ENCODE results near the gene ABI2.
A peak's percentile ranks its signal among the peaks of the same experiment; 100 is the strongest.

Gene ABI2

DNA sequence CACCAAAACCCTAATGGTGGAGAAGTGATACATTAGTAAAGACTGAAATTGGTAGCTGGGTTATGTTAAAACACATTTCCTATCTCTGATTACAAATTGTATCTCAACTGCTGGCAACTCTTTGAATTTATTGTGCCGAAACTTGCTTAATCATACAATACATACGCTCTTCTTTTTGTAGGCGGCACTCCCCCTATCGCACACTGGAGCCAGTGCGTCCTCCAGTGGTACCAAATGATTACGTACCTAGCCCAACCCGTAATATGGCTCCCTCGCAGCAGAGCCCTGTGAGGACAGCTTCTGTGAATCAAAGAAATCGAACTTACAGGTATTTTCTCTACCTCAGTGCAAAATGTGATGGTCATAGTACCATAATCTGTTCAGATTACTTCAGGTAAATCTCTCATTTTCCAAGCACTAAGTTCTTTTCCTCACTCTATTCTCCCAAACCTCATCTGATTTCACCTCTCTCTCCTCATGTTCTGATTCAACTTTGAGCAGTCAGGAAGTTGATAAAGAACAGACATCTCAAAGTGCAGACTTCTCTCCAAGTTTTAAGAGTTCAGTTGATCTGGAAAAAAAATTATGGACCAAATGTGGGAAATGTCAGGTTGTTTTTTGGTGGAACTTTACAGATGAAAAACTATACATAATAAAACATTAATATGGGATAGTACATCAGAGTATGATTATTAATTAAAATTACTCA is 66.5 kb downstream of the ABI2 start:
- H3K79me2 ChIP-seq (ENCODE audit: insufficient read depth, low read length), result no peaks in the 10 kb centered on the region
- H4K20me1 ChIP-seq (ENCODE audit: insufficient read depth, low read length), result no peaks in the 10 kb centered on the region
- TF ChIP-seq, protein P1, sequence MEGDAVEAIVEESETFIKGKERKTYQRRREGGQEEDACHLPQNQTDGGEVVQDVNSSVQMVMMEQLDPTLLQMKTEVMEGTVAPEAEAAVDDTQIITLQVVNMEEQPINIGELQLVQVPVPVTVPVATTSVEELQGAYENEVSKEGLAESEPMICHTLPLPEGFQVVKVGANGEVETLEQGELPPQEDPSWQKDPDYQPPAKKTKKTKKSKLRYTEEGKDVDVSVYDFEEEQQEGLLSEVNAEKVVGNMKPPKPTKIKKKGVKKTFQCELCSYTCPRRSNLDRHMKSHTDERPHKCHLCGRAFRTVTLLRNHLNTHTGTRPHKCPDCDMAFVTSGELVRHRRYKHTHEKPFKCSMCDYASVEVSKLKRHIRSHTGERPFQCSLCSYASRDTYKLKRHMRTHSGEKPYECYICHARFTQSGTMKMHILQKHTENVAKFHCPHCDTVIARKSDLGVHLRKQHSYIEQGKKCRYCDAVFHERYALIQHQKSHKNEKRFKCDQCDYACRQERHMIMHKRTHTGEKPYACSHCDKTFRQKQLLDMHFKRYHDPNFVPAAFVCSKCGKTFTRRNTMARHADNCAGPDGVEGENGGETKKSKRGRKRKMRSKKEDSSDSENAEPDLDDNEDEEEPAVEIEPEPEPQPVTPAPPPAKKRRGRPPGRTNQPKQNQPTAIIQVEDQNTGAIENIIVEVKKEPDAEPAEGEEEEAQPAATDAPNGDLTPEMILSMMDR (IDR thresholded peaks at IDR 0.05; ENCODE audit: low read length), result peak; percentile 37; the same call in 1 of the 2 replicates
- no peak for TF ChIP-seq EZH2 (IDR thresholded peaks at IDR 0.05; ENCODE audit: borderline replicate concordance, low read length)
- H3K4me1 ChIP-seq (ENCODE audit: insufficient read depth, low read length, severe bottlenecking), result no peaks in the 10 kb centered on the region
- H3K9ac ChIP-seq (ENCODE audit: low read length), result no peak overlapping the region
- no peak overlapping the region for H3K4me2 ChIP-seq (ENCODE audit: low read length)
- no peaks in the 10 kb centered on the region for H3K27me3 ChIP-seq (ENCODE audit: insufficient read depth, low read length)
- no peaks in the 10 kb centered on the region for H3F3A ChIP-seq (ENCODE audit: insufficient read depth, low read length)
- no peaks in the 10 kb centered on the region for H3K9me2 ChIP-seq (ENCODE audit: low read depth, low read length)
- no peaks in the 10 kb centered on the region for H3K9me3 ChIP-seq (ENCODE audit: low read length)
- no peak overlapping the region for H3K4me3 ChIP-seq (ENCODE audit: low read depth, low read length, poor library complexity, severe bottlenecking)
- peaks cover 10% of the 10 kb centered on the region for H3K36me3 ChIP-seq (ENCODE audit: insufficient read depth, low read length)
- H3K27ac ChIP-seq (ENCODE audit: low read depth, low read length, poor library complexity, severe bottlenecking), result no peak overlapping the region
- no peak overlapping the region for H2AFZ ChIP-seq (ENCODE audit: low read length)

DNA sequence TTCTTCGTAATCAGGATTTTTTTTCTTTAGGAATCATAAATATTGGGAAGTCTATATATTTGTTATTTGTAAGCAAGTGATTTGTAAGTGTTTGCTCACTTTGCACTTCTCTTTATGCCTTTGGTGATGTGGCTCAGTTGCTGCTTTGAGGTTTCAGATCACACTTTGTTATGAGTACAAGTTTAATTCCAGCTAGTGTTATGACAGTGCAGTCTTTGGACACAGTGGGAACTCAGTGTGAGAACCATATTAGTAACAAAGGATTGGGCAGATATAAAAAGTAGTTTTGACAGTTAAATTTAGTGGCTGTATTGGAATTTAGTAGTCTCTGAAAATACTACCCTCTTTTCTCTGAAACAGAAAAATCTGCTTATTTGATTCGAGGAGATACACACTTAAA is 67.7 kb downstream of the ABI2 start:
- Histone ChIP-seq H3K9ac (ENCODE audit: low read length) (no peak overlapping the region), H3F3A (ENCODE audit: insufficient read depth, low read length) (no peaks in the 10 kb centered on the region), H3K27me3 (ENCODE audit: insufficient read depth, low read length) (no peaks in the 10 kb centered on the region), H2AFZ (ENCODE audit: low read length) (no peak overlapping the region), H3K9me2 (ENCODE audit: low read depth, low read length) (no peaks in the 10 kb centered on the region), H3K79me2 (ENCODE audit: insufficient read depth, low read length) (no peaks in the 10 kb centered on the region), H3K4me2 (ENCODE audit: low read length) (no peak overlapping the region), H3K4me1 (ENCODE audit: insufficient read depth, low read length, severe bottlenecking) (no peaks in the 10 kb centered on the region), H4K20me1 (ENCODE audit: insufficient read depth, low read length) (no peaks in the 10 kb centered on the region), H3K4me3 (ENCODE audit: low read depth, low read length, poor library complexity, severe bottlenecking) (no peak overlapping the region), H3K27ac (ENCODE audit: low read depth, low read length, poor library complexity, severe bottlenecking) (no peak overlapping the region), H3K36me3 (ENCODE audit: insufficient read depth, low read length) (peaks cover 10% of the 10 kb centered on the region), H3K9me3 (ENCODE audit: low read length) (no peaks in the 10 kb centered on the region)
- TF ChIP-seq EZH2 (IDR thresholded peaks at IDR 0.05; ENCODE audit: borderline replicate concordance, low read length), result no peak

DNA sequence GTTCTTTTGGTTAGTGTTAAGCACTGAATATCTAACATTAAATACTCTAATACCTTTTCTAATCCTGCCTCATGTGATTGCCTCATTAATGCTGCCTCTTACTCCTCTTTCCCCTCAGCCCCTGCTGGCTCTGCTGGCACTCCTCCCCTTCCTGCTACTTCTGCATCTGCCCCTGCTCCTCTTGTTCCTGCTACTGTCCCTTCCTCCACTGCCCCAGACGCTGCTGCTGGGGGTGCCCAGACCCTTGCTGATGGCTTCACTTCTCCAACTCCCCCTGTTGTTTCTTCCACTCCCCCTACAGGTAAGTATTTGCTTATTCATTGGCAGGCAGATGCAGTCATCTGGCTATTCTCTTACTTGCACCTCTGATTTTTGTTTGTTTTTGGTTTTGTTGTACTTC is 68.5 kb downstream of the ABI2 start:
- Histone ChIP-seq H3K27me3 (ENCODE audit: insufficient read depth, low read length) (no peaks in the 10 kb centered on the region), H3K4me3 (ENCODE audit: low read depth, low read length, poor library complexity, severe bottlenecking) (no peak overlapping the region), H3K9me2 (ENCODE audit: low read depth, low read length) (no peaks in the 10 kb centered on the region), H3K9me3 (ENCODE audit: low read length) (no peaks in the 10 kb centered on the region), H3K4me2 (ENCODE audit: low read length) (no peak overlapping the region), H3K4me1 (ENCODE audit: insufficient read depth, low read length, severe bottlenecking) (no peaks in the 10 kb centered on the region), H4K20me1 (ENCODE audit: insufficient read depth, low read length) (no peaks in the 10 kb centered on the region), H3K27ac (ENCODE audit: low read depth, low read length, poor library complexity, severe bottlenecking) (no peak overlapping the region), H2AFZ (ENCODE audit: low read length) (no peak overlapping the region), H3K36me3 (ENCODE audit: insufficient read depth, low read length) (peaks cover 10% of the 10 kb centered on the region), H3K9ac (ENCODE audit: low read length) (no peak overlapping the region), H3F3A (ENCODE audit: insufficient read depth, low read length) (no peaks in the 10 kb centered on the region), H3K79me2 (ENCODE audit: insufficient read depth, low read length) (no peaks in the 10 kb centered on the region)
- TF ChIP-seq, protein P1 (IDR thresholded peaks at IDR 0.05; ENCODE audit: low read length), result no peak
- TF ChIP-seq EZH2 (IDR thresholded peaks at IDR 0.05; ENCODE audit: borderline replicate concordance, low read length), result no peak

DNA sequence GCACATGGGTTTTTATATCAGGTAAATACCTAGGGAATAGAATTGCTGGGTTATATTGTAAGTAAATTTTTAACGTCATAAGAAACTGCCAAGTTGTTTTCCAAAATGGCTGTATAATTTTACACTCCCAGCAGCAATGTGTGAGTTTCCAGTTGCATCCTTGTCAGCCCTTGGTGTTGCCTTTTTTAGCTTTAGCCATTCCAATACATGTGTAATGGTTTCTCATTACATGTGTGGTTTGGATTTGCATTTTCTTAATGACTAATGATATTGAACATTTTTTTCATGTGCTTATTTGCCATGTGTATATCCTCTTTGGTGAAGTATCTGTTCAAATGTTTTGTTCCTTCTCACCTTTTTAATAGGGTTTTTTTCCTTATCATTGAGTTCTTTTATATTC is 70.8 kb downstream of the ABI2 start:
- no peak overlapping the region for H3K4me2 ChIP-seq (ENCODE audit: low read length)
- no peak overlapping the region for H2AFZ ChIP-seq (ENCODE audit: low read length)
- no peak overlapping the region for H3K9ac ChIP-seq (ENCODE audit: low read length)
- H3K36me3 ChIP-seq (ENCODE audit: insufficient read depth, low read length), result peaks cover 17% of the 10 kb centered on the region
- no peaks in the 10 kb centered on the region for H3K9me2 ChIP-seq (ENCODE audit: low read depth, low read length)
- no peaks in the 10 kb centered on the region for H3K4me1 ChIP-seq (ENCODE audit: insufficient read depth, low read length, severe bottlenecking)
- H3K27me3 ChIP-seq (ENCODE audit: insufficient read depth, low read length), result no peaks in the 10 kb centered on the region
- H4K20me1 ChIP-seq (ENCODE audit: insufficient read depth, low read length), result no peaks in the 10 kb centered on the region
- H3K4me3 ChIP-seq (ENCODE audit: low read depth, low read length, poor library complexity, severe bottlenecking), result no peak overlapping the region
- H3K79me2 ChIP-seq (ENCODE audit: insufficient read depth, low read length), result no peaks in the 10 kb centered on the region
- no peaks in the 10 kb centered on the region for H3F3A ChIP-seq (ENCODE audit: insufficient read depth, low read length)
- TF ChIP-seq, protein P1 (IDR thresholded peaks at IDR 0.05; ENCODE audit: low read length), result no peak
- no peak for TF ChIP-seq EZH2 (IDR thresholded peaks at IDR 0.05; ENCODE audit: borderline replicate concordance, low read length)
- H3K27ac ChIP-seq (ENCODE audit: low read depth, low read length, poor library complexity, severe bottlenecking), result no peak overlapping the region
- H3K9me3 ChIP-seq (ENCODE audit: low read length), result no peaks in the 10 kb centered on the region

All from OCI-LY1 (cell line).